NCI-H446 (cell line): Measurements from ENCODE around the gene CALHM5.

Source experiments
- DNase-seq, 2 experiments: peaks; one replicate each; lab custom pipeline; 2025; lab: John Stamatoyannopoulos, UW

The CALHM5 gene

DNA sequence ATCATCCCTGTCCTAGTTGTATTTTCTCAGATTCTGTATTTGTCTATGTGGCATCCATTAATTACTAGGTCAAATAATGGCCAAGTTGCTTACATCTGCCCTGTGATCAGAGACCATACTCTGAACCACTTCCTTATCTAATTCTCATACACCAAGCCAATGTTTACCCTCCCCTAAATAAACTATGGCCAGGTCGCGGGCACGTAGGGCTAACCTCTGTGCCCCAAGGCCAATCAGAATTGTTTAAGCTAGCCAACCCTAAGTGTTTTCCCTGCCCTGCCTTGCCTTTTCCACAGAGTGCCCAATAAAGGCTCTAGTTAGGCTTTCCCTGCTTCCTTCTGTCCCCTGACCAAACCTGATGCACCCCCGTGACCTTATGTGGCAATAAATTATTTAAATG is 39.4 kb downstream of the CALHM5 start:
- DNase-seq: no peak

DNA sequence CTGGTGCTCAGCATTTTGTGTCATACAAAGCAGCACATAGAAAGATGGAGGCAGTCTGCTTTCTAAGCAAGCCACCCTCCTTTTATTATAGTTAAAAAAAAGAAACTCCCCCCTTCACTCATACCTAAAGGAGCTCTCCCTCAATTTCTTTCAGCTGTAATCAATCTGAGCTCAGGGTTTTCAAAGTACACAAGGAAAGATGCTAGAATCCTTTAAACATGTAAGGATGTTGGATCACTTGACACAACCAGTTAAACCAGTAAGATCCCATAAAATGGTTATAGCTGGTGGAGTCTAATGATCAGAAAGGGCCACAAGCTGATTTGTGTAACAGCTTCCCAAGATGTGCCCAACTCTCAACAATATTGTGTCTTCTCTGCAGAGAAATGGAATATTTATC is 42.0 kb downstream of the CALHM5 start, which contains the start of gene CALHM4:
Gene CALHM4, plus strand, starts transcription at position 301 of the 400 bp plus-strand sequence. Its CDS starts 43 bp downstream, at position 344.
- DNase-seq: no peak

DNA sequence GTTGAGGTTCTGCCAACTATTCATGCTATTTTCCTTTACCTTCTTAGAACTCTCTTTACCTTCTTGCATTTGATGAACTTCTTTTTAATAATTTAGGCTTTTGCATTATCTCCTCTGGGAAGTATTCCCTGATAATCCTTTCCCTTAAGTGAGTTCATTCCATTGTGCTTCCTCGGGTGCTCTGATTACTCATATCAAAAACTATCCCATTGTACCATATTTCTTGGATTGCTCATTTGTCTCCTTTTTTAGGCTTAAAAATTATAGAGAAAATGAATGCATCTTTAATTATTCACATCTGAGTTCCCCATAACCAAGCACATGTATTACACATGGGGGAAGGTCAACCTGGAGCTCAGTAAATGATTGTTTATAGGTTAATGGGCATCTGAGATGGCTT is 44.6 kb downstream of the CALHM5 start:
- no peak for DNase-seq

- DNase-seq: no peak
Observed at GRCh38 chr6:116556814-116557415, 45.5 kb downstream of the CALHM5 start.

DNA sequence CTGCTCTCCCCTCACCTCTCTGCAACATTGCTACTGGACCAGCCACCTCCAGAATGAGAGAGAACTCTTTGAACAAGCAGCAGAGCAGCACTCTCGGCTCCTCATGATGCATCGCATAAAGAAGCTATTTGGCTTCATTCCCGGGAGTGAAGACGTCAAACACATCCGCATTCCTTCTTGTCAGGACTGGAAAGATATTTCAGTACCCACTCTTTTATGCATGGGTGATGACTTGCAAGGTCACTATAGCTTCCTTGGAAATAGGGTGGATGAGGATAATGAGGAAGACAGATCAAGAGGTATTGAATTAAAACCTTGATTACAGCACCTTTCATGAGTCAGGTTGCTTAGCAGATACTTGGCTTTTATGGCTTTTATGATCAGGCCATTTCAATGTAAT is 46.5 kb downstream of the CALHM5 start:
- DNase-seq: peak in 1 of 2 experiments; percentile 22

GRCh38 chr6:116560130-116560529 is 48.7 kb downstream of the CALHM5 start:
- DNase-seq: no peak

DNA sequence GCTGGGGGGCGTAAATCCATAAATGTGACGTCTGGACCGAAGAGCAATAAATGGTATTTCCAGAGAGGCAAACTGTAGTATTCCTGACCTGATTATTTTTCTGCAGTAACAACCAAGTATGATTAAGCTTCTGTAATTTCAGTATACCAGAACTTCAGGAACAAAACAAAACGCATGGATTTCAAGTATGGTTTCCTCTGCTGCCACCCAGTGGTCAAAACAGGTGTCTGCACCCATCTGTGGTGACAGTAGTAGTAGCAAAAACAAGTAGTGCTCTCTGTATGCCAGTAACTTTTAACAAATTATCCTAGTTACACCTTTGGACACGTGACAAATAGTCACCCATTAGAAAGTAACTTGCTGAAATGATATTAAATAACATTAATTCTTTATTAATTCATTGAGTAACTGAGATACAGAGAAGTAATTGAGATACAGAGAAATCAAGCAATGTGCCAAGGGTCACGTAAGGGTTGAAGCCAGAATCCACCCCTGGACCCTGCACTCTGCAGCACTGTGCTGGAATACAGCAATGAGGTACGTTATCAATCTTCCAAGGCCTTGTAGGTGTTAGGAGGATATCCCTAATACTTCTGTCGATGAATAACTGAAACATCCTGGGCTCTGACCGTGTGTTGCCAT is 50.1 kb downstream of the CALHM5 start:
- peak; percentile 38 to 70 for DNase-seq

GRCh38 chr6:116562019-116562403 is 50.6 kb downstream of the CALHM5 start:
- no peak for DNase-seq

GRCh38 chr6:116562614-116563013 is 51.2 kb downstream of the CALHM5 start:
- no peak for DNase-seq

DNA sequence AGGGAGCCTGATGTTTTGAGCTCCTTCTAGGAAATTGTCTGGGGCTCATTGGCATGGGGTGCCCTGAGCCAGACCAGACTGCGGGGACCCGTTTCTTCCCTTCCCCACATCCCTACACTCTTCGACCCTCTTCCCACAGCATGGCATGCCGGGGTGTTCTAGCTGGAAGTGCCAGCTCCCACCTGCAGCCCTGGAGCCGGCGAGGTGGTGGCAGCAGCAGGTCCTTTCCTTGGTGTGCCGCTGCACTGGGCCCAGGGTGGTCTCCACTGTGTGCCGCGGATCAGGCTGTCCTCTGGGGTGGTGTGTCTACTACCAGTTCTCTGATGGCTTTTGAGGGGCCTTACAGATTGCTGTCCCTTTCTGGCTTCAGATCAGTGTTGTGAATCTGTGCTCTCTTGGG is 52.4 kb downstream of the CALHM5 start:
- no peak for DNase-seq

DNA sequence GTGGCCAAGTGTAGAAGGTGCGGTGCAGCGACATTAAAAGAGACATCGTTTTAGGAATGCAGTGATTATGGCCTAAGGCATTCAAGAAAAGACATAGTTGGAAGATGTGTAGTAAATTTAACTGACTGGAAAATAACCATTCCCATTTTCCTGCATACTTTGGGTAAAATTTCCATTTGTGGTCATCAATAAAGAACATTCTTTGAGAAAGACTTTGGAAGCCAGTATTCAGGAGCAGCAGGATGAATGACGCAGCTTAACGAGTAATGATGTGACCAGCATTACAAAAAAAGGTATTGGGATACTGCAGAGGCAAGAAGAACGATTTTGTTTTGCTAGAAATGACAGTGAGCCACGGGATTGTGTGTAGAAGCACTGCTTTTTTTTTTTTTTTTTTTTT is 52.9 kb downstream of the CALHM5 start:
- no peak for DNase-seq

- no peak for DNase-seq
Observed at GRCh38 chr6:116564921-116565872, 53.8 kb downstream of the CALHM5 start.

DNA sequence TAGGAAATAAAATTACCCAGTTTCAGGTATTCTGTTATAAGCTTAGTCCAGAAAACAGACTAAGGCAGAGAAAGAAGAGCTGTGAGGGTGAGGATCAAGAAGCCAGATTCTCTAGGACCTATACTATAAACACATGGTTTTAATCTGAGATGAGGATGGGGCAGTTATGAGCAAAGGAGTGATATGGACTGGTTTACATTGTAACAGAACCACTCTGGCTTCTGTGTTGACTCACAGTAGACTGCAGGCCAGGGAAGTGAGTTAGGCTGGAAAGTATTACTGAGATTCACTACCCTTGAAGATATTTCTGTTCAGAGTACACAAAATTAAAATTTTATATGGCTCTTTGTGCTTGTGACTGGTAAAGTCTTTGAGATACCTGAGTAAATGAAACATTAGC is 56.7 kb downstream of the CALHM5 start:
- no peak for DNase-seq

GRCh38 chr6:116568821-116569755 is 57.6 kb downstream of the CALHM5 start:
- DNase-seq: no peak

DNA sequence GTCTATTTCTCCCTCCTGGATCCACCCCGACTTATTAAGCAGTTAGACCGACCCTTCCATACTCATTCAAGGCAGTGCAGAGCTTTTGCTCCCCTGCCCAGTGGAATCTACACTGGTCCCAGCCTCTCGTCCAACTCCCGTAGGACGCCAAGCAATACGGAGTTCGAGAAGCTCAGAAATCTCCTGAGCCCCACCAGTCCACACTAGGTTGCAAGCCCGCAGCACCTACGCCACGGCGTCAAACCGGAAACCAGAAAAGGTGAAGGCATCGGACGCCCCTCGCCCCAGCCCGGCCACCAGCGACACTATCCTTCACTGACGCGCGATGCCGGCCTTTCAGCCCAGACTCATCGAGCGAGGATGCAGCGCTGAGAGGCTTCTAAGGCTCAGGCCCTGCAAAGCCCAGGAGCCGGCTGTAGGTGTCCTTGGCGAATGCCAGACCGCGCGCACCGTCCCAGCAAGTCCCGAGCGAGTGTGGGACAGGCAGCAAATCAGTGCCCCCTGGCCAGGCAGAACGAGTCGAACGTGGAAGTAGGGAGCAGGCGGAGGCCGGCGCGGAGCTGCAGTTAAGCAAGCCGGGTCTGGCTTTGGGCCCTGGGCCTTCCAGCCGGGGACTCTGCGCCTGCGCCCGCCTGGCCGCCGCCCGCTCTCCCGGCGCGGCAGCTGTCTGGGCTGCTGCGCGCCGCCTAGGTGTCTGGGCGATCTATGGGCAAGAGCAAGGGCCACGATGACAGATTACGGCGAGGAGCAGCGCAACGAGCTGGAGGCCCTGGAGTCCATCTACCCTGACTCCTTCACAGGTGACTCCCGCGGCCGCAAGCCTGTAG is 59.6 kb downstream of the CALHM5 start, which contains the start of gene RWDD1:
Gene RWDD1, plus strand, starts transcription at position 649 of the 827 bp plus-strand sequence. Its CDS starts 79 bp downstream, at position 728.
- DNase-seq: peak; percentile 90 to 97

DNA sequence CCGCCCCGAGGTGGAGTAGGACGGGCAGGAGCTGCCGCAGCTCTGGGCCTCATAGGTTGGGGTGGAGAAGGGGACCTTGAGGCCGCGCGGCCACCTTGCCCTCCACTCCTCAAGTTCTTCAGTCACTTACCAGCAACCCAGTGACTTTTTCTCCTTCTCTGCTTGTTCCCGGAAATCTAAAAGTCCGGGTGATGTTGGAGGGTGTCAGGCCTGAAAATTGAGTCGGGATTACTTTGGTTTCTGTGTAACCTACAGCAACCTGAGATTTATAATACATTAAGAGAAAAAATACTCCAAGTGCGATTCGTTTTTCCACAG is 60.2 kb downstream of the CALHM5 start:
- peak in 1 of 2 experiments; percentile 3 for DNase-seq

DNA sequence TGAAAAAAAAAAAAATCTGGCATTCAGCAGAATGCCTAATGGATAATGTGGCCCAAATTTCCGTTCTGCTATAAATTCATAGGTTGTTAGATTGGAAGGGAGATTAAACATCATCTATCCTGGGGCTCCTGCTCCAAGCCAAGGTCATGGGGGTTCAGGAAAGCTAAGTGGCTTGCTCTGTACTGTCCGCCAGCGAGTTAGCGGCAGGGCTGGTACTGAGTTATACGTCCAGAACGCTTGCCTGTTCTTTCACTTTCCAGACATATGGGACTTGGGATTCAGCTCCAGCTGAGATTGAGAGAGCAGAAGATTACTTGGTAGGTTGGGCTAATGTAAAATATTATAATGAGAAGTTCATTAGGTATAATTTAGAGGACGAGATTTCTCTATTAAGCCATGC is 60.7 kb downstream of the CALHM5 start:
- DNase-seq: peak in 1 of 2 experiments; percentile 2
